DMS 273 treated with DMSO at 0.1 percent for 48 hours (cell line): ENCODE measurements around the gene MMD.
A peak's percentile ranks its signal among the peaks of the same experiment; 100 is the strongest.
"Not testable (repeated sequence)": the region's sequence is repeated elsewhere in the genome, so short reads cannot be mapped to it uniquely, and the experiment has no call there.

Experiments
- DNase-seq: peaks from one replicate; lab custom pipeline; 2025; lab: John Stamatoyannopoulos, UW

Gene MMD

DNA sequence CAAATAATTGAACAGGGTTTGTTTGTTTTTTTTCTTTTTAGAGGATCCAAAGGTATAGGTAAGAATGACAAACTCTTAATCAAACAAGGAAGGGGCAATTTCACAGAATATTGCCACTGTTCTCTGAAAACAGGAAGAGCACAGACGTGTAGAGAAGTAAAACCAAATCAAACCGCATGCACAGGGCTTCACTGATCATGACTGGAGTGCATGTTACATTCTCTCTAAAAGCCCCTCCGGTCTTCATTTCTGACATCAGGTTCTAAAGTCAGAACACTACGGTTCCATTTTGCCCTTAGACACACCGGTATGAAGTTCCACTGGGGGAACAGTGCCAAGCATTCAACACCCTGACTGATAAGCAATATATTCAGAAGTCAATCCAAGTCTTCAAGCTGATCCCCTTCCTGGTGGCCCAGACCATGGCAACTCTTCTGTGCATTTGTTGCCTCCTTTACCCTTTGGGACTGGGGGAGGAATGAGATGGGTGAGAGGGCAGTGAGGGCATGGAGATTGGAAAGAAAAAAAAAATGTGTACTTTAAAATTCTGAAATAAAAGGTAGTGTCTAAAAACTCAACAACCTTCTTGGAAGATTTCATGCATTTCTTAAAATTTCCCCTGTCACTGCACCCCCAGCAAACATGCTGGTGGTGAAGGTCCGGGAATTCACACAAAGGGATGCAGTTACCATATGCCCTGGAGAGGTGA is 1.4 kb downstream of the MMD start:
- DNase-seq = no peak

DNA sequence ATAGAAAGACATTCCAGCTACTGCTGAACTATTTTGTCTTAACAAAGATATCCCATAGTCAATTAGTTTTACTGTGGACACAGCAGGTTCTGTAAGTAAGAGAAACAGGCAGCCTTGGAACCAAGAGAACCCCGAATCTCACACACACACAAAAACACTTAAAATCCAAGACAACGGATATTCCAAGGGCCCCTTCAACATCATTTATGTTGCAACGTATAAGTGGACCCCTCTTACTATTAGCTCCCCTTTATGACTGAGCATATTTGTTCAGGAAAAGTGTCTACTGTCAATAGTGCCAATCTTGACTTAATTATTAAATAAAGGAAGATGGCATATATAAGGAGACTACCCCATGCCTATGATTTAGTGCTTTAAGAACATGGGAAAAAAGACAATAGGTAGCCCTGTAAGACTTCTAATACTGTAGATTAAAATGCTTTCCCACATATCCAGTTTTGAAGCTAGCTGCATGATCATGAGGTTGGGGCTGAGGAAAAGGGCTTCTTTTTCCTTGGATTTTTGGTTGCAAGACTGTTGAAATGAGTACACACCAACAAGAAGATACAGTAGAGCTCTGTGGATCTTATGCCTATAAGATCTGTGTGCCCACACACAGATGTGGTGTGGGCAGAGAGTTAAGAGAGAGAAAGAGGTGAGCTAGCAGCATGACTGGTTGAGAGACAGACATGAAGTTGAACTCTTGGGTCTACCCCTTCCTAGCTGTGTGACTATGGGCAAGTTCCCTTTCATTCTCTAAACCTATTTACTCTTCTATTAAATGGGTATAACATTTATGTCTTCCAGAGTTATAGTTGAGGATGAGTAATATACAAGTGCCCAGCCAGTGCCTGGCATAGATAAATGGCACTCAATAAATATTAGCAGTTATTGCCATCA is 3.0 kb downstream of the MMD start:
- DNase-seq = no peak

DNA sequence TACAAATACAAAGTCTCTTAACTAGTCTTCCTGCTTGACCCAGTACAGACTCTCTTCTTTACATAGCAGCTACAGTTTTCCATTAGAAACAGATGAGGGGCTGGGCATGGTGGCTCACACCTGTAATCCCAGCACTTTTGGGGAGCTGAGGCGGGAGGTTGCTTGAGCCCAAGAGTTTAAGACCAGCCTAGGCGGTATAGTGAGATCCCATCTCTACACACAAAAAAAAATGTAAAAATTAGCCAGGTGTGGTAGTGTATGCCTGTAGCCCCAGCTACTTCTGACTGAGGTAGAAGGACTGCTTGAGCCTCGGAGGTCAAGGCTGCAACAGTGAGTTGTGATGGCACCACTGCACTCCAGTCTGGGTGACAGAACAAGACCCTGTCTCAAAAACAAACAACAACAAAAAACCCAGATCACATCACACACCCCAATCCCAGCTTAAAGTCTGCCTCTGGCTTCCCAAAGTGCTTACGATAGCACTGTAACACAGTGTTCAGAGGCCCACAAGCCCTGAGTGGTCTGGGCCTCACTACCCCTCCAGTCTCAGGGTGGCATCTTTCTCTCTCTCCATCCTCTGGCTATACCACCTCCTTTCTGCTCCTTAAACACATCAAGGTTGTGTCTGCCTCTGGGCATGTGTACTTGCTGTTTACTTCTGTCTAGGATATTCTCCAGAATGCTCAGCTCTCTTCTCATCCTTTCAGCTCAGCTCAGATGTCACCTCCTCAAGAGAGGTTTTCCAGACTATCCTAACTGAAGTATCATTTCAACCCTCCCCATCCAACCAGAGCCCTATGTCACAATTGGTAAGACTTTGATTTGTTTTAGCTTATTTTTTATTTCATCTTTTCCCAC is 4.0 kb downstream of the MMD start:
- no peak for DNase-seq

DNA sequence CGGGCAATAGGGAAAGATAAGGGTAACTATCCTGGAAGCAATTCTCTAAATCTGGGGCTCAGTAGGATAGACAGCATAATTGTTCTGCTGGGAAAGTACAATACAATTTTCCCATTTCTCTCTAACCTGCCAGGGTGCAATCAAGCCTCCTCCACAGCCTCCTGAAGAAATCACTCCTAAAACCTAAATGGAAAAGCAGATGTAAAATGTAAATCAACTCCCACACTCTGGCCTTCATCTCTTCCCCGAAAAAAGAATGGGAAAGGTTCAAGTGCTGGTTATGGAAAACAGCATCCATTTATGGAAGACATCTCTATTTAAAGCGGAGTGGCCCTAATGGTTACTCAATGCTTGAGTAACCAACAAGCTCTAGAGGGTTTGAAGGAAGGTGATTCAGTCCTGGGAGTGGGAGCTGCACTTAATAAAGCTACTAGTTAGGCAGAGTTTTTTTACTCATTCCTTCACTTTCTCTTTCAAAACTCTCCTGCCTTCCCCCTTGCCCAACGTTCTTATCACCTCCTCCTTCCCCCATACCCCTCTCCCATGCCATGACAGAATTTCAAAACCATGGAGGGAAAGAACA is 5.1 kb downstream of the MMD start:
- no peak for DNase-seq

DNA sequence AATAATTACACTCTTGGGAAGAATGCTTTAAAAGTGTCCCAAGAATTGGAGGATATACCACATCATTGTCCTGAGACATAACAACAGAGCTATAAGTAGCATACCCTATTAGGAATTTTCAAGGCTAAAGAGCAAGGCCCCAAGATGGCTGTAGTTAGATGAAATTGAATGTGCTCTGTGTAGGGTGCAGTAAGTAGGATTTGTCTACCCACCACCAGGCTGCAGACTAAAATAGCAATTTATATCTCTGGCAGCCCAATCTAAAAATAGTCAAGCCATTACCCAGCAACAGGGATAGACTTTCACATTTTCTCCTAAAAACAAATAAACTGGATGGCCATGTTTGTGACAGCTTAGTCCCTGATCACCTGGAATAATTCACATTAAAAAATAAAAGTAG is 5.6 kb downstream of the MMD start:
- DNase-seq = no peak

DNA sequence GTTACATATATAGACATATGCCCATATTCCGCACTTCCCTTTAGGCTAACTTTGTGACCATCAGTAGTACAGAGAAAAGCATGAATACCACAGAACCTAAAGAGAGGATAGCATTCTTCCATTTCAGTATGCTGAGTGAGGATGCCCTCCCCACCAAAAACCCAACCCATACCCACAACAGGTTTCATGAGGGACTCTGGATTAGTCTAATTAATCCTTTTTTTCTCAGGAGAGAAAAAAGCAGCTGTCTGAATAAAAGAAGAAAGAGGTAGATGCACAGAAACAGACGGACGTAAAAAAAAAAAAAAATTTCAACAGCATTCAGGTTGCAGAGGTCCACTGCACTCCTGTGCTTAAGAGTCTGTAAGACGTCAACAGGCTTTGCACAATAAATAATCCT is 6.7 kb downstream of the MMD start:
- DNase-seq = no peak

DNA sequence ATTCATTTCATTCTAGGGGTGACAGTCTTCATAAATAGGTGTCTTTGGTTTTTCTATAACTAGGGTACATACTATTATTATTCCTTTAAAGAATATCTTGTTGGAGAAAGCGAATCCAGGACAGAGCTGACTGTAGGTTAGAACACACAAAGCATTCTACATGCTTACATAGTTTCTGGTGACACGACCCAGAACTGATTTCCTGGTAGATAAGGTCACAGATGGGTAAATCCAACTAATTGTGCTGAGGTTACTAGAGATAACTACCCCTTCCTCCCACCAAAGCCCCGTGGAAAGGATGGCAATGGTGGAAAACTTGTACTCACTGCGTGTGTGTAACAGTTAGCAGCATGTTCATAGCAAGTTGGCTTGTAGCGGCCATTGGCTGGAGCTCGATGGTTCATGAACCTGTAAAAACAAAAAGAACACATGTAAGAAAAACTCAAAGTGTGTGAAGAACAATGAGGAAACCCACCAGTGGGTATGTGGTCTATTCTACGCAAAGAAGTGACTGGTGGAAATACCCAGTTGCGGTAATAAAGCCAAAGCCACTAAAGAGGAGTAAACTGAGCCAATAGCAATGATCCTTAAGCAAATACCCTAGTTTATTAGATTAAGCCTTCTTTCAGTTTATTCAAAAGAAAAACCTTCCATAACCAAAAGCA is 7.7 kb downstream of the MMD start:
- DNase-seq = no peak

DNA sequence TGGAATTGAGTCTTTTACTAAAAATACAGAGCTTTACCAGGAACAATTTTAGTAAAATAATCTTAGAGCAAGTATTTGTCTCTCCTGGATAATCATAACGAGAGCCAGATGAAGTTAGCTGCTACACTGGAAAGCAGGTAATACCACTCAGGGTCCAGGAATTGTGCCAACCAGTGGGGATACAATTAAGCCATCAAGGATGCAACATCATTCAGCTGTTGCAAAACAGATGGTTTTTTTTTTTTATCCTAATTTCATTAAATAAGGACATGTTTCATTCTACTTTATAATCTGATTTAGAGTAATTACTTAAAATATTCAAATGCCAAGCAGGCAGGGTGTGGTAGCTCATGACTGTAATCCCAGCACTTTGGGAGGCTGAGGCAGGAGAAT is 10.2 kb downstream of the MMD start:
- no peak for DNase-seq

DNA sequence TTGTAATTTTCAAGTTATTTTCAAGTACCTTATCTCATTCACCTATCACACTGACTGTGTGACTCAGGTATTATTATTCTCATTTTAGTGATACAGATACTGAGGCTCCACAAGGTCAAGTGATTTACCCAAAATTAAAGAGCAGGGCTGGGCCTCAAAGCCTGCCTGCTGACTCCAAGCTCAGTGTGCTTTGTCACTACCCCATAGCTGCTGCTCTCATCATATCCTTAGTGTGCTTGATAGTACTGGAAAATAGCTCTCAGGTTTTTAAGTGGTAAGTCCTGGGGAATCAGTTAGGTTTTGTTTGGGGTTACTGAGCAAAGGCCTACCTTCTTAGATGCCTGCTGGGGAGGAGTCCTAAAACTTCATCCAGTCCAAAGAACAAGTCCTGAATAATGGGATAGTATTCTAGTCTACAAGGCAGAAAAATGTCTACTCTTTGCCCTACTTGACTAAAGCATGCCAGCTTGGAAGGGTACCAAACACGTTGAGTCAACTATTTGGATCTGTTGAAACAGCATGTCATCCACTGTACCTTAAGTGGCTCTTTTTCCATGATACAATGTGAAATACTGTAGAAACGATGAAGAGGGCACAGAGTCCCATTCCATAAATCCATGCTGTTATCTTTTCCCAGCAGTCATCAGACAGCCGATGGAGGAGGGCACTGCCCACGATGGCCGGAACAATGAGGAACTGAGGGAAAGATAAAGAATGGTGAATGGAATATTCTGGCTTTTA is 10.7 kb downstream of the MMD start:
- DNase-seq = no peak

DNA sequence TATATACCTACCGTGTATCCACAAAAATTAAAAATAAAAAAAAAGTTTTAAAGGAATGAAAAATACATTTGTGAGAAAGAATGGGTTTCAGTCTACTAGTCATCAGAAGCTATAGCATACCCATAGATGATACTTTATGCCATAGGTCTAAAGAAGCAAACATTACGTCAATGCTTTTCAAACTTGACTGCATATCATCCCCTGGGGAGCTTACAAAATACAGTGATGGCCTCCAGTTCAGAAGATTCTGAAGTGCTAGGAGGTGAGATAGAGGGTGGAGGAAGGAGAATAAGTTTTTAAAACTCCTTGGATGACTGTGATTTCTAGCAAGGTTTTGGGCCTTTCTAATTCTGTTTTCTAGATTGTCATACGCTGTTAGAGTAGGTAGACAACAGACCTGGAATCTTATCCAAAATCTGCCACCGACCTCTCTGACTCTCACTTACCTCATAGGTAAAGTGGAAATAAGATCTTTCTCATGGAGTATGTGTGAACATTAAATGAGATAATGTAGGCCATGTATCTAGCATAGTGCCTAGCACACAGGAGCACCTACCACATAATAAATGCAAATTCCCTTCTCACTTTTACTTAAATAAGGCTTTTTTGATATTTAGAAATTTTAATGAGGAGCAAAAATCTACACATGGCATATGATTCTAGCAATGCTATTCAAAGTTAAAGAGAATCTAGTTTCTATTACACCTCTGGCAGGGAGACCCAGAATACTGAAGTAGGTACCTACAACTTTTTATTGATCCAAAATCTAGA is 12.4 kb downstream of the MMD start:
- DNase-seq = no peak

DNA sequence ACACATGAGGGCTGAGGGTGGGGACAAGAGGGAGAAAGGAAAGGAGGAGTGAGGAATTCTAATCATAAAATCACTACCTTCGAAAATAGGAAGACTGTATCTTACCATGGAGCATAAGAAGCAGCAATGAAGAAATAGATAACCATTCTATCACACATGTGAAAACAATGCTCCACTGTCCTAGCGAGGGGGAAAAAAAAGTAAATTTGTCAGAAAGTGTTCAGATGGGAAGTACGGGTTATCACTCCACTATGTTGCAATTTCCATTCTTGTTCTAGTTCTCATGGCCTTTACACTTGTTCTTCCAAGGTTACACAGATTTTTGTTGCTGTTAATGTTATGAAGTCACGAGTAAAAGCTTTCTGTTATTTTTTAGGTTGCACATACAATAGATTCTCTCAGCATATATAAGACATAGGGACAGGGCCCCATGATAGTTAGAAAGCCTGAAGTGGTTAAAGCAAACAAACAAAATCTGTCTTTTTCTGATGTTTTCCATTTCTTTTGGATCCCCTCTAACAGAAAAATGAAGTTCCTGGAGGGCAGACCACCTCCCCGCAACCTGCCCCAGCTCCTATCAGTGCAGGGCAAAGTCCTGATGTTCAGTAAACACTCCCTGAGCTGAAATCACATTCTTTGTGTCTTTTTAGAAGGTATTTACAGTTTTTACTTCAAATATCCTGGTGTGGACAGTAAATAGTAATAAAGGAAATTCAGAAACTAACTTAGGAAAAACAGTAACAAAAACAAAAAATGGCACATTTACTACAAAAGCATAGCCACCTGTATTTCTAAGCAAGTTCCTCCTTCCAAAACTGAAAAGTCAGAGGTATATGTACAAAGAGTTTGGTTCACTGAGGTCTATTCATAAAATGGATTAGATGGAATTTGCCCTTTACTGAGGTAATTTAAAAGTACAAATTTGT is 13.7 kb downstream of the MMD start:
- DNase-seq = no peak

DNA sequence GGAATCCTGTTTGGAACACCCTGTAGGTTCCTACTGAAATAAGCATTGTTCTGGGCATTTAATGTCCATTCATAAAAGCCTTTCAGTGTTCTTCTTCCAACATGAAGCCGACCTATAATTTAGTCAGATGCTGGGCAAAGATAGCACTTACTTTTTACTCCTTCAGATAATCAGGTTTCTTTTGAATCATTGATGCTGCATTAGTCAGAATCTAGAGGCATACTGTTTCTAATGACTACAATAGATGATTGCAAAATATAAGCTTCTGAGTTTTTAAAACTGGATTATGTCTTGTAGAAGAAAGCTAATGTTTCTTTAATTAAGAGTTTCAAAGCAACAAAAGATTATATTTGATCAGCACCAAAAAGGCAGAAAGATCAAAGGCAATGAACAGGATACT is 16.0 kb downstream of the MMD start:
- DNase-seq = no peak

DNA sequence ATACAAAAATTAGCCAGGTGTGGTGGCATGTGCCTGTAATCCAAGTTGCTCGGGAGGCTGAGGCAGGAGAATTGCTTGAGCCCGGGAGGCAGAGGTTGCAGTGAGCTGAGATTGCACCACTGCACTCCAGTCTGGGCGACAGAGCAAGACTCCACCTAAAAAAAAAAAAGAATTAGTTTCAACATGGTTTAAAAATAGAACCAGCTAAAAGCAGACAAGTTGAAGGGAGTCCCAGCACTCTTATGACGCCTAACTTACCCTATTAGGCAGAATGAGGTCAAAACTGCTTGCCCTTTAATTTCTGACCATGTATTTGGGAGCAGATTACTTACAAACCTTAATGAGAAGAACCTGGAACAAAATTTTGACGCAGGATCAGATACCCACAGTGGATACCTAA is 17.4 kb downstream of the MMD start:
- not testable (repeated sequence) for DNase-seq

DNA sequence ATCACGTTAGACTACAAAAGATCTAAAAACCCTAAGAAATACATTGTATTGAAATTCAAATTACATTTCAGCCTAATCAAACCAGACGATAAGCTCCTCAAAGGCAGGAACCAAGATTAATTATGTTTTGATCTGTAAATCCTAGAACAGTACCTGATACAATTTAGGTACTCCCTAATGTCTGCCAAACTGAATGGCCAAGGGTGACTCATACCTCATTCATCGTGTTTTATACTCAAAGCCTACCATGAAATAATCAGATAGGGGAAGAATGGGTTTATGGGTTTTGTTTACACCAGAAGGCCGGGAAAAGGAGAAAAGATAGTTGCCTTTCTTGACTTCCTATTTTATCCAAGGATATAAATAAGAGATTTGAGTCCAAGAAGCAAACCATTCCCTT is 19.3 kb downstream of the MMD start:
- DNase-seq = no peak

DNA sequence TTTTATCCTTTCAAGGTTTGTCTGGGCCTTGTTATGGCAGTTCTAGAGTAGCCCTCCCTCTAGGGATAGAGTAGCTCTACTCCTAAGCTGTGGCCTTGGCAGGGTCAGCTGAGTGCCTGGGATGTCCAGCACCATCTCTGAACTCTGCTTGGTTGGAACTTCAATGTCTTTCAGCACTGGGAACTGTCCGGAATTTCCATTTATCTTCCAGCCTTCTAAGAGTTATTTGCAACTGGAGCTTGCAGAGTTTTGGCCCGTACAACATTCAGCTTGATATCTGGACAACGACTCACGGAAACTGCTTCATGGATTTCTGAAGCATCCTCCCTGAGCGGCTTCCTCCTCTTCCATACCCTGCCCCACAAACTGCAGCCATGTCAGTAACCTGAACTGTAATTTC is 22.9 kb downstream of the MMD start:
- DNase-seq = no peak

DNA sequence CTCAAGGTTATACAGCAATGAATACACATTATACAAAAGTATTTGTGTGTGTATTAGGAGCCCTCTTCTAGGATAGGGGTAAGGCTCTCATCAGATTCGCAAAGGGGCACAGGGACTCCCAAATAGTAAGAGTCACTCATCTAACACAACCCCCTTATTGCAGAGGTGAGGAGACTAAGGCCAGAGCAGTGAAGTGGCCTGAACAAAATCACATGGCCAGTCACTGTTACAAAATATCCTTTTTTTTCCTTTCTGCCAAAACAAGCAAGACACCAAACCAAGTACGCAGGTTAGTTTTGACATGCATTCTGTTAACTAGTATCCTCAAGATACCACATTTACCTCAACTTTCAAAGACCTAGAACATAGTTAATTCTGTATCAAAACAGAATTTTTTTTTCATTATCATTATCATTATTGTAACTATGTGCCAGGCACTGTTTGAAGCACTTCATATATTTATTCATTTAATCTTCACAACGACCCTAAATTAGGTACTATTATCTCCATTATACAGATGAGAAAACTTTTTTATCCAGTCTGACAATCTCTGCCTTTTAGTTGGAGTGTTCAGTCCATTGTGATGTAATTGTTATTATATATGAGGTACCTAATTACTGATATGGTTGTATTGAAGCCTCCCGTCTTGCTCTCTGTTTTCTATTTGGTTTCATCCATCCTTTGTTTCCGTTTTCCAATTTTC is 25.7 kb downstream of the MMD start:
- no peak for DNase-seq

DNA sequence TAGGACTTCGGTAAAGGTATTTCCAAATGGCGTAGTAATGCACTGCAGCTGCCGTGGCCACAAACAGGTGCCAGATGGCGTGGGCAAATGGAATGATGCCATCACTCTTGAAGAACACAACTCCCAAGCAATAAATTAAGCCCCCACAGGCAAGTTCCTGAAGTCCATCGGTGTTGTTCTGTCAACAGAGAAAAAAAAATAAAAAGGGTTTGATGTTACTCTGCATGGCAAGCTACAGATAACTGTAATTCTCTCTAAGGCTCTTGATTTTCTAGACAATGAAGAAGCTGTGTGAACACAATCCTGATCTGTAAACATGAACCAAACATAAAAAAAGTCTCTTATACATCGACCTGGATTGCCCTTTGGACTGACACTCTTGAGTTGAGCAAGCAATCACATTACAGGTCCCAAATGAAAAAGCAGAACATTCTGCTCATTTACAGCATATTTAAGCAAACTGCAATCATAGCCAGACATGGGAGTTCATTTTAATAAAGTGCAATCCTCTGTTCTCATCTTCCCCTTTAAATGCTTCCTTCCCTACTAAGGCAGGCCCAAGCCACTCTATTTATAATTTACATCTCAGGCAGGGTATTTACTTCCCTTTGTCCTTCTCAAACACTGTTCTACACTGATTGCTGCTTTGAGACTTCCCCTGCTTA is 27.1 kb downstream of the MMD start:
- peak; percentile 68 for DNase-seq
